Right lobe of liver (tissue), 6 donors: ENCODE data around the gene POU5F1. TPM values are rescaled to one million over a fixed set of nuclear protein-coding genes. Genes with fewer than 3 reads are reported as not detected.
A peak's percentile ranks its signal among the peaks of the same experiment; 100 is the strongest.

Source experiments
- ATAC-seq, 4 donors: fragments of 200-7000 bp; cut with Tn5 transposase; one replicate each; pipeline ENCODE4 v1.9.1; 2020; ENCODE audit warnings: mild to moderate bottlenecking in 4 of 4, moderate library complexity in 4 of 4
- DNase-seq, 3 donors: peaks; one replicate each; pipeline ENCODE4 v3.0.0-alpha.2; 2020
- H3K27ac ChIP-seq, 3 donors: fragments of 200-600 bp; one replicate each; pipeline ENCODE4 v1.8.0; 2022
- H3K27me3 ChIP-seq, 2 donors: fragments of 200-600 bp; one replicate each; pipeline ENCODE4 v1.8.0; 2022
- H3K36me3 ChIP-seq, 4 donors: fragments of 200-600 bp; sonication (generic) in 1 of 4; one replicate each; pipeline versions ENCODE4 v1.5.1 to v1.8.0; 2017 to 2022; ENCODE audit warnings: control low read depth in 1 of 4
- H3K4me1 ChIP-seq, 4 donors: fragments of 200-600 bp; sonication (generic) in 1 of 4; one replicate each; pipeline versions ENCODE4 v1.5.1 to v1.8.0; 2017 to 2022; ENCODE audit warnings: control low read depth in 1 of 4
- H3K4me3 ChIP-seq, 3 donors: fragments of 200-600 bp; one replicate each; pipeline ENCODE4 v1.8.0; 2022
- H3K9me3 ChIP-seq, 4 donors: fragments of 200-600 bp; sonication (generic) in 1 of 4; one replicate each; pipeline versions ENCODE4 v1.5.1 to v1.8.0; 2017 to 2022; ENCODE audit warnings: control low read depth in 1 of 4
- POLR2A ChIP-seq: fragments of 450-650 bp; IDR thresholded peaks from one replicate; pipeline ENCODE4 v1.6.1; 2017; ENCODE audit warnings: antibody characterized with exemption, mild to moderate bottlenecking
- WGBS: methylation state at CpG from one replicate; pipeline ENCODE4 v1.1.6; 2018; ENCODE audit warnings: low coverage, low lambda C conversion rate; ENCODE audit not compliant: insufficient coverage; ENCODE audit errors: missing lambda C conversion rate; 5-methylcytosine and 5-hydroxymethylcytosine counted together
- intact Hi-C, 2 donors: fragments of 100-400 bp; cut with DNase I; formaldehyde crosslinking; loops; one replicate each; pipeline versions ENCODE4 v1.11.2 to v1.14.1; 2022
- total RNA-seq, 6 experiments: library from RNA; depleted of rRNA in 2 of 6; stranded (reverse); fragments of >200 nt in 2 of 6; fragmentation: NEBNext Ultra II Directional in 3 of 6; extraction: Animal tissue kit (Norgen Biotek cat#: 25700) in 3 of 6; gene quantifications; one replicate each; pipeline versions ENCODE4 v1.1.0 to v1.2.4, GENCODE V29; 2016 to 2023
- TF ChIP-seq, protein P1 (sequence below), 4 donors: fragments of 200-600 bp in 3 of 4; fragments of 450-650 bp in 1 of 4; IDR thresholded peaks; one replicate each; pipeline versions ENCODE4 v1.5.1 to v1.8.0; 2016 to 2022; ENCODE audit warnings: antibody characterized with exemption in 4 of 4, mild to moderate bottlenecking in 2 of 4
- donor health status: DM: no; HTN: yes; CAD: no.
- donor health status: DM: no; HTN: no; CAD: no.
- donor health status: DM: no; HTN: no; CAD: no.
- donor health status: DM: no; HTN: yes; CAD: no.
- donor health status: DM: no; HTN: yes; CAD: no.

Gene POU5F1
- total RNA-seq, 6 experiments from 2014 or later: 0.71 to 3.8 (median 2.6) TPM

DNA sequence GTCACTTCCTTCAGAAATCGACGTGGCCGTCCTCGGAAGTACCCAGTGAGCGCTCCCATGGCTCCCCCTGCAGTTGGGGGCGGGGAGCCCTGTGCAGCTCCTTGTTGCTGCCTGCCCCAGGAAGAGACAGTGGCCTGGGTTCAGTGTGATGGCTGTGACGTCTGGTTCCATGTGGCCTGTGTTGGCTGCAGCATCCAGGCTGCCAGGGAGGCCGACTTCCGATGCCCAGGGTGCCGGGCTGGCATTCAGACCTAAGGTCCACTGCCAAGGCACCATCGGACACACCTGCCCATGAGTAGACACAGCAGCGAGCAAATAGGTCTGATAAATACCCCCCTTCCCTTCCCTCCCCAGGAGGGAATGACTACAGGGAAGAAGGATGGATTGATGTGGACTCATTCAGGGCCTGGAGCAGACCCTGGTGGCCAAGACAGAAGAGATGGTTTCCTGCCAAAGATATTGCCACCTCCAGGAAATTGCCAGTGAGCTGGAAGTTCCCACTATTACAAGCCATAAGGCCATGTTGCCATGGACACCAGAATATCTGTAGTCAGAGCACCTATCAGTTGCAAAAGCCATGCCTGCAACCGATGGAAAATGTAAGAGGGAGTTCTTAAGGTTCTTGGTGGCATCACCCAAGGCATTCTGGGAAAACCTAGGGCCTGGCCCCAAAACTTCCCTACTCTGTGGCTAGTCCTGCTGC, 7.9 kb downstream of the POU5F1 start:
- peaks cover 0 to 3% (median 0%) of the 10 kb centered on the region in 4 donors for H3K4me1 ChIP-seq
- no peaks in the 10 kb centered on the region for H3K36me3 ChIP-seq
- ATAC-seq: no peak
- WGBS: 80% methylated on average over 1 of the region's 13 CpGs
- TF ChIP-seq, protein P1, sequence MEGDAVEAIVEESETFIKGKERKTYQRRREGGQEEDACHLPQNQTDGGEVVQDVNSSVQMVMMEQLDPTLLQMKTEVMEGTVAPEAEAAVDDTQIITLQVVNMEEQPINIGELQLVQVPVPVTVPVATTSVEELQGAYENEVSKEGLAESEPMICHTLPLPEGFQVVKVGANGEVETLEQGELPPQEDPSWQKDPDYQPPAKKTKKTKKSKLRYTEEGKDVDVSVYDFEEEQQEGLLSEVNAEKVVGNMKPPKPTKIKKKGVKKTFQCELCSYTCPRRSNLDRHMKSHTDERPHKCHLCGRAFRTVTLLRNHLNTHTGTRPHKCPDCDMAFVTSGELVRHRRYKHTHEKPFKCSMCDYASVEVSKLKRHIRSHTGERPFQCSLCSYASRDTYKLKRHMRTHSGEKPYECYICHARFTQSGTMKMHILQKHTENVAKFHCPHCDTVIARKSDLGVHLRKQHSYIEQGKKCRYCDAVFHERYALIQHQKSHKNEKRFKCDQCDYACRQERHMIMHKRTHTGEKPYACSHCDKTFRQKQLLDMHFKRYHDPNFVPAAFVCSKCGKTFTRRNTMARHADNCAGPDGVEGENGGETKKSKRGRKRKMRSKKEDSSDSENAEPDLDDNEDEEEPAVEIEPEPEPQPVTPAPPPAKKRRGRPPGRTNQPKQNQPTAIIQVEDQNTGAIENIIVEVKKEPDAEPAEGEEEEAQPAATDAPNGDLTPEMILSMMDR (IDR thresholded peaks at IDR 0.05): no peak
- intact Hi-C loops: no loop called here
- H3K27me3 ChIP-seq: no peaks in the 10 kb centered on the region
- no peak overlapping the region for H3K4me3 ChIP-seq
- no peak overlapping the region for H3K27ac ChIP-seq
- DNase-seq: no peak
- no peaks in the 10 kb centered on the region for H3K9me3 ChIP-seq

GRCh38 chr6:31161216-31162126, 9.0 kb downstream of the POU5F1 start:
- intact Hi-C loops: no loop called here
- Histone ChIP-seq H3K9me3 (no peaks in the 10 kb centered on the region), H3K36me3 (no peaks in the 10 kb centered on the region), H3K4me3 (no peak overlapping the region), H3K4me1 (peaks cover 0 to 8% (median 0%) of the 10 kb centered on the region in 4 donors), H3K27ac (no peak overlapping the region), H3K27me3 (no peaks in the 10 kb centered on the region)
- no peak for TF ChIP-seq POLR2A
- TF ChIP-seq, protein P1 (IDR thresholded peaks at IDR 0.05): no peak
- ATAC-seq (no peak), DNase-seq (no peak)
- 93% methylated on average over 12 of the region's 19 CpGs for WGBS

DNA sequence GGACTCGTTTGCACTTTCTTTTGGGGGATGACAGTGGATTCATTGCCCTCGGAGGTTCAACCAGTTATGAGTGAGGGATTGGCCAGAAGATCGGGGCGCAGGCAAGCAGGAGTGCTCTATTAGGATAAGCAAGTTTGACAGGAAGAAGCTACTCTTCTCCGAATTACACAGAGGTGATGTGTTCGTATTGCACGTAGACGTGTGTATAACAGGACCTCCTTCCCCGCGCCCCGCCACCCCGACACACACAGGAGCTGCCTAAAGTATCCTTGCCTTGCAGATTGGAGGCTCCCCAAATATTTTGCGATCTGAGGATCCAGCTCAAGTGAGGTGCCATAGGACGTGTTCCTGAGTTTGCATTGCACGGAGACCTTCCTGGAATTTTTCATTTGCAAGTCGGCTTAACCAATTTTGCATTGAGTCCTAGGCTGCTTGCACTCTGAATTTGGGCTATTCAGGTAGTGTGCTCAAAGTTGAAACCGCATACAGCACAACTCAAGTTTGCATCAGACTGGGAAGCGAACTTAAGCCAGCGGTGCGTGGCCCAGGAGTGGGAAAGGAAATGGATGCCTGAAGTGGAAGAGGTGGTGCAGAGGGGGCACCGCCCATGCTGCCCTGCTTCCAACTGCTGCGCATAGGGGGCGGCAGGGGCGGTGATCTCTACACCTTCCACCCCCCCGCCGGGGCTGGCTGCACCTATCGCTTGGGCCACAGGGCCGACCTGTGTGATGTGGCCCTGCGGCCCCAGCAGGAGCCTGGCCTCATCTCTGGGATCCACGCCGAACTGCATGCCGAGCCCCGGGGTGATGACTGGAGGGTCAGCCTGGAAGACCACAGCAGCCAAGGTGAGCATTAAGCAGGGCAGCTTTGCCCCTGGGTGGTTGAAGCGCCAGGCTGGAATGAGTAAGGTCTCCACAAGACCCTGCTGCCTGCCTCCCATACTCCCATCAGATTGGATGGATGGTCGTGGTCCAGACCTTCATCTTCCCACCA, 11.3 kb downstream of the POU5F1 start:
- H3K27ac ChIP-seq: no peak overlapping the region
- H3K27me3 ChIP-seq: no peaks in the 10 kb centered on the region
- peaks cover 0 to 8% (median 0%) of the 10 kb centered on the region in 4 donors for H3K4me1 ChIP-seq
- intact Hi-C loops: no loop called here
- no peak for ATAC-seq
- WGBS: 5% methylated on average over 14 of the region's 35 CpGs
- no peak for TF ChIP-seq POLR2A
- TF ChIP-seq, protein P1 (IDR thresholded peaks at IDR 0.05): no peak
- no peaks in the 10 kb centered on the region for H3K9me3 ChIP-seq
- peak overlapping the region; percentile 58 to 69 (median 62) for H3K4me3 ChIP-seq
- no peak for DNase-seq
- no peaks in the 10 kb centered on the region for H3K36me3 ChIP-seq
